NCI-H446 treated with DMSO at 0.1 percent for 48 hours (cell line): ENCODE data around the gene CPN2.

Experiments used
- DNase-seq: peaks from one replicate; lab custom pipeline; 2025; lab: John Stamatoyannopoulos, UW

The CPN2 gene

GRCh38 chr3:194312743-194313281 lies 38.3 kb downstream of the CPN2 start:
- peak; percentile 91 for DNase-seq

- DNase-seq = no peak
Measured at GRCh38 chr3:194312186-194312742, 38.9 kb downstream of the CPN2 start.

- no peak for DNase-seq
Measured at GRCh38 chr3:194311000-194311399, 40.1 kb downstream of the CPN2 start.

- DNase-seq = peak; percentile 89
Measured at GRCh38 chr3:194310060-194310835, 40.9 kb downstream of the CPN2 start.

GRCh38 chr3:194308601-194309449 lies 42.3 kb downstream of the CPN2 start:
- peak; percentile 50 for DNase-seq

GRCh38 chr3:194307849-194308248 lies 43.3 kb downstream of the CPN2 start:
- no peak for DNase-seq

- DNase-seq = no peak
Measured at GRCh38 chr3:194306771-194307640, 44.1 kb downstream of the CPN2 start.

GRCh38 chr3:194306109-194306686 lies 44.9 kb downstream of the CPN2 start:
- DNase-seq = no peak

GRCh38 chr3:194305356-194306108 lies 45.6 kb downstream of the CPN2 start:
- DNase-seq = no peak

GRCh38 chr3:194304186-194304917 lies 46.8 kb downstream of the CPN2 start:
- DNase-seq = no peak

GRCh38 chr3:194303749-194304148 lies 47.4 kb downstream of the CPN2 start:
- DNase-seq = no peak

GRCh38 chr3:194301730-194302129 lies 49.4 kb downstream of the CPN2 start:
- no peak for DNase-seq

- DNase-seq = no peak
Measured at GRCh38 chr3:194300936-194301335, 50.2 kb downstream of the CPN2 start.

- DNase-seq = peak; percentile 65
Measured at GRCh38 chr3:194300382-194300758, 50.8 kb downstream of the CPN2 start.

GRCh38 chr3:194298331-194299227 lies 52.5 kb downstream of the CPN2 start:
- DNase-seq = no peak

- DNase-seq = no peak
Measured at GRCh38 chr3:194296454-194297263, 54.5 kb downstream of the CPN2 start.

GRCh38 chr3:194294895-194295214 lies 56.3 kb downstream of the CPN2 start:
- no peak for DNase-seq
